NT2/D1 (cell line): ENCODE data around the gene ABLIM2.

ENCODE experiments used
- YY1 ChIP-seq: IDR thresholded peaks from 2 replicates; pipeline ENCODE4 v1.6.1; 2011; ENCODE audit not compliant: insufficient read length, insufficient read depth
- ZNF274 ChIP-seq: IDR thresholded peaks from 2 replicates; pipeline ENCODE4 v1.6.1; 2011; ENCODE audit warnings: mild to moderate bottlenecking, low read depth, low read length

DNA sequence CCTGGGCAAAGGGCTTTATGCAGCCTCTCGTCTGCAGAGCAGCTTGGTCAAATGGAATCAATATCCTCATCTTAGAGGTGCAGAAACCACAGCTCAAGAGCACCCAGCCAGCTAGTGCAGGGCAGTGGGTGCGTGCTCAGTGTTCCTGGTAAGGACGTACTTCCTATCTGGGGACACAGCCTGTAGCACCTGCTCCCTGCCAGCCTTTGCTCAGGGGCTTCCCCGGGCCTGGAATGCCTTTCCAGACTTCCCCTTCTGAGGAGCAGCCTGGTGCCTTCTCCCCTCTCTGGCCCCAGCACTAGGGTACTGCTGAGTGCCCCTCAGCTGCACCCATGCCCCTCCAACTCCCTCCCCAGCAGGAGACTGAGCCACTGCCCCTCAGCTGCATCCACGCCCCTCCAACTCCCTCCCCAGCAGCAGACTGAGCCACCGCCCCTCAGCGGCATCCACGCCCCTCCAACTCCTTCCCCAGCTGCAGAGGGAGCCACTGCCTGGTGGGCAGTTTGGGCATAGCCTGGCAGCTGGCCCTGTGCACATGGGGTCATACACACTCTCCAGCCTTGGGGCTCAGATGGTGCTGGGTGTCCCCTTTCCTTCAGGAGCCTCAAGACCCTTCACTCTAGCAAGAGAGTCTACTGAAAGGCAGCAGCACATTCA is 176.7 kb downstream of the ABLIM2 start:
- TF ChIP-seq ZNF274 (no peak), YY1 (no peak)
